Endothelial cell (in vitro differentiated cells): ENCODE measurements around the gene ADIPOR2. TPM values are rescaled to one million over a fixed set of nuclear protein-coding genes. Genes with fewer than 3 reads are reported as not detected.

Experiments
- DNase-seq: peaks from one replicate; pipeline ENCODE4 v3.0.0; 2021; ENCODE audit warnings: low spot score
- H3K27ac Mint-ChIP-seq: one replicate; pipeline ENCODE4 v1.8.0; 2021; ENCODE audit warnings: mixed read lengths, inconsistent platforms; ENCODE audit not compliant: unreplicated experiment
- H3K27me3 Mint-ChIP-seq: one replicate; pipeline ENCODE4 v1.8.0; 2021; ENCODE audit warnings: mild to moderate bottlenecking, moderate library complexity, mixed read lengths, inconsistent platforms; ENCODE audit not compliant: unreplicated experiment
- H3K36me3 Mint-ChIP-seq: one replicate; pipeline ENCODE4 v1.8.0; 2021; ENCODE audit warnings: mild to moderate bottlenecking, low read depth, mixed read lengths, inconsistent platforms; ENCODE audit not compliant: unreplicated experiment
- H3K4me1 Mint-ChIP-seq: one replicate; pipeline ENCODE4 v1.8.0; 2021; ENCODE audit warnings: mild to moderate bottlenecking, mixed read lengths, inconsistent platforms; ENCODE audit not compliant: unreplicated experiment
- H3K4me3 Mint-ChIP-seq: one replicate; pipeline ENCODE4 v1.8.0; 2021; ENCODE audit warnings: mild to moderate bottlenecking, mixed read lengths, inconsistent platforms; ENCODE audit not compliant: unreplicated experiment
- H3K9me3 Mint-ChIP-seq: one replicate; pipeline ENCODE4 v1.8.0; 2021; ENCODE audit warnings: mixed read lengths, inconsistent platforms; ENCODE audit not compliant: unreplicated experiment
- total RNA-seq: library from RNA; stranded (reverse); fragmentation: NEBNext Ultra II Directional; extraction: Animal tissue kit (Norgen Biotek cat#: 25700); gene quantifications from one replicate; pipeline ENCODE4 v1.2.1, GENCODE V29; 2021; ENCODE audit not compliant: unreplicated experiment
- TF ChIP-seq, protein P1 (sequence below): fragments of 200-600 bp; sonication (generic); IDR thresholded peaks from one replicate; pipeline ENCODE4 v1.5.0; 2021; ENCODE audit warnings: antibody characterized with exemption; ENCODE audit not compliant: unreplicated experiment

ADIPOR2 gene
- total RNA-seq, 1 donor from 2014 or later: 41.8 TPM

- Mint-ChIP-seq H3K27me3 (peaks cover 2% of the 10 kb centered on the region), H3K36me3 (no peaks in the 10 kb centered on the region), H3K4me1 (peaks cover 13% of the 10 kb centered on the region)
Measured at GRCh38 chr12:1657688-1658087, 33.2 kb upstream of the ADIPOR2 start.

GRCh38 chr12:1660304-1661187 lies 30.3 kb upstream of the ADIPOR2 start:
- H3K4me3 Mint-ChIP-seq: peak overlapping the region; percentile 84

More at GRCh38 chr12:1657688-1658087, 33.2 kb upstream of the ADIPOR2 start:
- TF ChIP-seq, protein P1, sequence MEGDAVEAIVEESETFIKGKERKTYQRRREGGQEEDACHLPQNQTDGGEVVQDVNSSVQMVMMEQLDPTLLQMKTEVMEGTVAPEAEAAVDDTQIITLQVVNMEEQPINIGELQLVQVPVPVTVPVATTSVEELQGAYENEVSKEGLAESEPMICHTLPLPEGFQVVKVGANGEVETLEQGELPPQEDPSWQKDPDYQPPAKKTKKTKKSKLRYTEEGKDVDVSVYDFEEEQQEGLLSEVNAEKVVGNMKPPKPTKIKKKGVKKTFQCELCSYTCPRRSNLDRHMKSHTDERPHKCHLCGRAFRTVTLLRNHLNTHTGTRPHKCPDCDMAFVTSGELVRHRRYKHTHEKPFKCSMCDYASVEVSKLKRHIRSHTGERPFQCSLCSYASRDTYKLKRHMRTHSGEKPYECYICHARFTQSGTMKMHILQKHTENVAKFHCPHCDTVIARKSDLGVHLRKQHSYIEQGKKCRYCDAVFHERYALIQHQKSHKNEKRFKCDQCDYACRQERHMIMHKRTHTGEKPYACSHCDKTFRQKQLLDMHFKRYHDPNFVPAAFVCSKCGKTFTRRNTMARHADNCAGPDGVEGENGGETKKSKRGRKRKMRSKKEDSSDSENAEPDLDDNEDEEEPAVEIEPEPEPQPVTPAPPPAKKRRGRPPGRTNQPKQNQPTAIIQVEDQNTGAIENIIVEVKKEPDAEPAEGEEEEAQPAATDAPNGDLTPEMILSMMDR: no peak
- Mint-ChIP-seq H3K27ac (no peak overlapping the region), H3K4me3 (no peak overlapping the region), H3K9me3 (no peaks in the 10 kb centered on the region)
- DNase-seq: no peak

GRCh38 chr12:1661553-1662335 lies 29.1 kb upstream of the ADIPOR2 start:
- Mint-ChIP-seq H3K4me3 (peak overlapping the region; percentile 83), H3K36me3 (no peaks in the 10 kb centered on the region), H3K27ac (no peak overlapping the region), H3K4me1 (peaks cover 17% of the 10 kb centered on the region), H3K9me3 (no peaks in the 10 kb centered on the region), H3K27me3 (peaks cover under 1% of the 10 kb centered on the region)
- TF ChIP-seq, protein P1: no peak
- DNase-seq: peak; percentile 78

More at GRCh38 chr12:1660304-1661187, 30.3 kb upstream of the ADIPOR2 start:
- Mint-ChIP-seq H3K4me1 (peaks cover 16% of the 10 kb centered on the region), H3K27me3 (no peaks in the 10 kb centered on the region), H3K36me3 (no peaks in the 10 kb centered on the region), H3K9me3 (no peaks in the 10 kb centered on the region), H3K27ac (peak overlapping the region; percentile 77)
- DNase-seq: no peak
- TF ChIP-seq, protein P1: no peak

- Mint-ChIP-seq H3K27ac (peak overlapping the region; percentile 34), H3K4me3 (peak overlapping the region; percentile 72), H3K9me3 (no peaks in the 10 kb centered on the region), H3K27me3 (peaks cover 2% of the 10 kb centered on the region), H3K36me3 (no peaks in the 10 kb centered on the region), H3K4me1 (peaks cover 19% of the 10 kb centered on the region)
- peak; percentile 58 for DNase-seq
- TF ChIP-seq, protein P1: peak; percentile 35
Measured at GRCh38 chr12:1662761-1663439, 28.0 kb upstream of the ADIPOR2 start.
